ENCODE results near the gene TENM3.

DNA sequence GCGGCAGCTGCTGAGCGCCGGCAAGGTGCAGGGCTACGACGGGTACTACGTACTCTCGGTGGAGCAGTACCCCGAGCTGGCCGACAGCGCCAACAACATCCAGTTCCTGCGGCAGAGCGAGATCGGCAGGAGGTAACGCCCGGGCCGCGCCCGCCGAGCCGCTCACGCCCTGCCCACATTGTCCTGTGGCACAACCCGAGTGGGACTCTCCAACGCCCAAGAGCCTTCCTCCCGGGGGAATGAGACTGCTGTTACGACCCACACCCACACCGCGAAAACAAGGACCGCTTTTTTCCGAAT lies 557.0 kb downstream of the TENM3 start:
- TF ChIP-seq, protein P1, sequence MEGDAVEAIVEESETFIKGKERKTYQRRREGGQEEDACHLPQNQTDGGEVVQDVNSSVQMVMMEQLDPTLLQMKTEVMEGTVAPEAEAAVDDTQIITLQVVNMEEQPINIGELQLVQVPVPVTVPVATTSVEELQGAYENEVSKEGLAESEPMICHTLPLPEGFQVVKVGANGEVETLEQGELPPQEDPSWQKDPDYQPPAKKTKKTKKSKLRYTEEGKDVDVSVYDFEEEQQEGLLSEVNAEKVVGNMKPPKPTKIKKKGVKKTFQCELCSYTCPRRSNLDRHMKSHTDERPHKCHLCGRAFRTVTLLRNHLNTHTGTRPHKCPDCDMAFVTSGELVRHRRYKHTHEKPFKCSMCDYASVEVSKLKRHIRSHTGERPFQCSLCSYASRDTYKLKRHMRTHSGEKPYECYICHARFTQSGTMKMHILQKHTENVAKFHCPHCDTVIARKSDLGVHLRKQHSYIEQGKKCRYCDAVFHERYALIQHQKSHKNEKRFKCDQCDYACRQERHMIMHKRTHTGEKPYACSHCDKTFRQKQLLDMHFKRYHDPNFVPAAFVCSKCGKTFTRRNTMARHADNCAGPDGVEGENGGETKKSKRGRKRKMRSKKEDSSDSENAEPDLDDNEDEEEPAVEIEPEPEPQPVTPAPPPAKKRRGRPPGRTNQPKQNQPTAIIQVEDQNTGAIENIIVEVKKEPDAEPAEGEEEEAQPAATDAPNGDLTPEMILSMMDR (conservative IDR thresholded peaks at IDR 0.05; ENCODE audit: low read depth, low read length), result no peak
- no peak for TF ChIP-seq EZH2 (IDR thresholded peaks at IDR 0.05; ENCODE audit: low read length, unreplicated experiment)
